ENCODE data around the gene CCDC150. TPM values are rescaled to one million over a fixed set of nuclear protein-coding genes. Genes with fewer than 3 reads are reported as not detected.

CCDC150 gene
- total and polyA plus RNA-seq, 4 donors, result 0.78 to 6.3 (median 5.1) TPM

DNA sequence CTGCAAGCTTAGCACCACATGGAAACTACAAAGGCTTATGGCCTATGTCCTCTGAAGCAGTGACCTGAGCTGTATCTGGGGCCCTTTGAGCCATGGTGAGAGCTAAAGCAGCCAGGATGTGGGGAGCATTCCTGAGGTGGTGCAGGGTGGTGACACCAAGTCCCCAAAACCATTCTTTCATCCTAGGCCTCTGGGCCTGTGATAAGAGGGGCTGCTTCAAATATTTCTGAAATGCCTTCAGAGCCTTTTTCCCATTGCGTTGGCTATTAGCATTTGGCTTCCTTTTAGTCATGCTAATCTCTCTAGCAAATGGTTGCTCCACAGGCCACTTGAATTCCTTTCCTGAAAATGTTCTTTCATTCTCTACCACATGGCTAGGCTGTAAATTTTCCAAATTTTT, 13.4 kb downstream of the CCDC150 start:
- H3K27me3 ChIP-seq (ENCODE audit: control insufficient read depth in 4 of 4, insufficient read depth in 4 of 4, low read length in 3 of 4), result no peaks in the 10 kb centered on the region
- no peaks in the 10 kb centered on the region for H3K36me3 ChIP-seq (ENCODE audit: control insufficient read depth in 4 of 4, insufficient read depth in 3 of 4, low read depth in 1 of 4, low read length in 3 of 4)
- no peak overlapping the region for H3K27ac ChIP-seq (ENCODE audit: low read depth in 1 of 2, low read length in 2 of 2)
- no peak for DNase-seq (ENCODE audit: low spot score)
- no peak overlapping the region for H3K9ac ChIP-seq (ENCODE audit: low read depth in 1 of 2, low read length in 2 of 2)
- 97% methylated on average over 1 of the region's 1 CpG for WGBS
- TF ChIP-seq RAD21 (IDR thresholded peaks at IDR 0.05) (no peak), JUND (IDR thresholded peaks at IDR 0.05) (no peak), TAF1 (conservative IDR thresholded peaks at IDR 0.05) (no peak)
- TF ChIP-seq, protein P1, sequence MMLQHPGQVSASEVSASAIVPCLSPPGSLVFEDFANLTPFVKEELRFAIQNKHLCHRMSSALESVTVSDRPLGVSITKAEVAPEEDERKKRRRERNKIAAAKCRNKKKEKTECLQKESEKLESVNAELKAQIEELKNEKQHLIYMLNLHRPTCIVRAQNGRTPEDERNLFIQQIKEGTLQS (IDR thresholded peaks at IDR 0.05), result no peak
- TF ChIP-seq, protein P2, sequence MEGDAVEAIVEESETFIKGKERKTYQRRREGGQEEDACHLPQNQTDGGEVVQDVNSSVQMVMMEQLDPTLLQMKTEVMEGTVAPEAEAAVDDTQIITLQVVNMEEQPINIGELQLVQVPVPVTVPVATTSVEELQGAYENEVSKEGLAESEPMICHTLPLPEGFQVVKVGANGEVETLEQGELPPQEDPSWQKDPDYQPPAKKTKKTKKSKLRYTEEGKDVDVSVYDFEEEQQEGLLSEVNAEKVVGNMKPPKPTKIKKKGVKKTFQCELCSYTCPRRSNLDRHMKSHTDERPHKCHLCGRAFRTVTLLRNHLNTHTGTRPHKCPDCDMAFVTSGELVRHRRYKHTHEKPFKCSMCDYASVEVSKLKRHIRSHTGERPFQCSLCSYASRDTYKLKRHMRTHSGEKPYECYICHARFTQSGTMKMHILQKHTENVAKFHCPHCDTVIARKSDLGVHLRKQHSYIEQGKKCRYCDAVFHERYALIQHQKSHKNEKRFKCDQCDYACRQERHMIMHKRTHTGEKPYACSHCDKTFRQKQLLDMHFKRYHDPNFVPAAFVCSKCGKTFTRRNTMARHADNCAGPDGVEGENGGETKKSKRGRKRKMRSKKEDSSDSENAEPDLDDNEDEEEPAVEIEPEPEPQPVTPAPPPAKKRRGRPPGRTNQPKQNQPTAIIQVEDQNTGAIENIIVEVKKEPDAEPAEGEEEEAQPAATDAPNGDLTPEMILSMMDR (IDR thresholded peaks at IDR 0.05; ENCODE audit: low read depth, low read length, missing input control), result no peak
- no peaks in the 10 kb centered on the region for H3K4me1 ChIP-seq (ENCODE audit: control insufficient read depth in 4 of 4, insufficient read depth in 4 of 4, low read length in 3 of 4)
- H3K4me3 ChIP-seq (ENCODE audit: low read depth in 1 of 3, low read length in 3 of 3), result peak overlapping the region in 2 of 3 donors; percentile 7 to 9
- peaks cover 8 to 32% (median 15%) of the 10 kb centered on the region in 4 donors for H3K9me3 ChIP-seq (ENCODE audit: control insufficient read depth in 4 of 4, low read length in 3 of 4)

DNA sequence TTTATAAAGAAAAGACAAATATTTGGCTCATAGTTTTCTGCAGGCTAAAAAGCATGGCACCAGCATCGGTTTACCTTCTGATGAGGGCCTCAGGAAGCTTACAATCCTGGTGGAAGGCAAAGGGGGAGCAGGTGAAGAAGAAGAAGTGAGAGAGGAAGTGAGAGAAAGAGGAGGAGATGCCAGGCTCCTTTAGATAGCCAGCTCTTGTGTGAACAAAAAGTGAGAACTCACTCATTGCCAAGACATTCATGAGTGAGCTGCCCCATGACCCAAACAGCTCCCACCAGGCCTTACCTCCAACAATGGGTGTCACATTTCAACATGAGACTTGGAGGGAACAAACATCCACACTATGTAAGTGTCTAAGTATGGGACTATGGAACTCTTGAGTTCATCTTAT, 14.3 kb downstream of the CCDC150 start:
- no peak overlapping the region for H3K4me3 ChIP-seq (ENCODE audit: low read depth in 1 of 3, low read length in 3 of 3)
- no peaks in the 10 kb centered on the region for H3K4me1 ChIP-seq (ENCODE audit: control insufficient read depth in 4 of 4, insufficient read depth in 4 of 4, low read length in 3 of 4)
- no peaks in the 10 kb centered on the region for H3K36me3 ChIP-seq (ENCODE audit: control insufficient read depth in 4 of 4, insufficient read depth in 3 of 4, low read depth in 1 of 4, low read length in 3 of 4)
- no peak overlapping the region for H3K27ac ChIP-seq (ENCODE audit: low read depth in 1 of 2, low read length in 2 of 2)
- no peak overlapping the region for H3K9ac ChIP-seq (ENCODE audit: low read depth in 1 of 2, low read length in 2 of 2)
- 93% methylated on average over 1 of the region's 1 CpG for WGBS
- no peaks in the 10 kb centered on the region for H3K27me3 ChIP-seq (ENCODE audit: control insufficient read depth in 4 of 4, insufficient read depth in 4 of 4, low read length in 3 of 4)
- H3K9me3 ChIP-seq (ENCODE audit: control insufficient read depth in 4 of 4, low read length in 3 of 4), result peaks cover 8 to 32% (median 15%) of the 10 kb centered on the region in 4 donors
- TF ChIP-seq RXRA (IDR thresholded peaks at IDR 0.05) (no peak), FOXA2 (IDR thresholded peaks at IDR 0.05) (no peak), JUND (IDR thresholded peaks at IDR 0.05) (no peak), SP1 (IDR thresholded peaks at IDR 0.05) (no peak), GABPA (IDR thresholded peaks at IDR 0.05 in 1 of 2, conservative IDR thresholded peaks at IDR 0.05 in 1 of 2) (no peak), NR2F2 (IDR thresholded peaks at IDR 0.05) (no peak), RAD21 (IDR thresholded peaks at IDR 0.05) (no peak), EGR1 (IDR thresholded peaks at IDR 0.05; ENCODE audit: low read depth in 2 of 2) (no peak)
- TF ChIP-seq, protein P2 (IDR thresholded peaks at IDR 0.05; ENCODE audit: low read depth, low read length, missing input control), result no peak
- TF ChIP-seq, protein P3, sequence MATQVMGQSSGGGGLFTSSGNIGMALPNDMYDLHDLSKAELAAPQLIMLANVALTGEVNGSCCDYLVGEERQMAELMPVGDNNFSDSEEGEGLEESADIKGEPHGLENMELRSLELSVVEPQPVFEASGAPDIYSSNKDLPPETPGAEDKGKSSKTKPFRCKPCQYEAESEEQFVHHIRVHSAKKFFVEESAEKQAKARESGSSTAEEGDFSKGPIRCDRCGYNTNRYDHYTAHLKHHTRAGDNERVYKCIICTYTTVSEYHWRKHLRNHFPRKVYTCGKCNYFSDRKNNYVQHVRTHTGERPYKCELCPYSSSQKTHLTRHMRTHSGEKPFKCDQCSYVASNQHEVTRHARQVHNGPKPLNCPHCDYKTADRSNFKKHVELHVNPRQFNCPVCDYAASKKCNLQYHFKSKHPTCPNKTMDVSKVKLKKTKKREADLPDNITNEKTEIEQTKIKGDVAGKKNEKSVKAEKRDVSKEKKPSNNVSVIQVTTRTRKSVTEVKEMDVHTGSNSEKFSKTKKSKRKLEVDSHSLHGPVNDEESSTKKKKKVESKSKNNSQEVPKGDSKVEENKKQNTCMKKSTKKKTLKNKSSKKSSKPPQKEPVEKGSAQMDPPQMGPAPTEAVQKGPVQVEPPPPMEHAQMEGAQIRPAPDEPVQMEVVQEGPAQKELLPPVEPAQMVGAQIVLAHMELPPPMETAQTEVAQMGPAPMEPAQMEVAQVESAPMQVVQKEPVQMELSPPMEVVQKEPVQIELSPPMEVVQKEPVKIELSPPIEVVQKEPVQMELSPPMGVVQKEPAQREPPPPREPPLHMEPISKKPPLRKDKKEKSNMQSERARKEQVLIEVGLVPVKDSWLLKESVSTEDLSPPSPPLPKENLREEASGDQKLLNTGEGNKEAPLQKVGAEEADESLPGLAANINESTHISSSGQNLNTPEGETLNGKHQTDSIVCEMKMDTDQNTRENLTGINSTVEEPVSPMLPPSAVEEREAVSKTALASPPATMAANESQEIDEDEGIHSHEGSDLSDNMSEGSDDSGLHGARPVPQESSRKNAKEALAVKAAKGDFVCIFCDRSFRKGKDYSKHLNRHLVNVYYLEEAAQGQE (IDR thresholded peaks at IDR 0.05), result no peak
- TF ChIP-seq, protein P1 (IDR thresholded peaks at IDR 0.05), result no peak
- DNase-seq (ENCODE audit: low spot score), result no peak
